A673 (cell line): ENCODE results near the gene GALNS. TPM values are rescaled to one million over a fixed set of nuclear protein-coding genes. Genes with fewer than 3 reads are reported as not detected.

Experiments used
- BruUV-seq: library from RNA; stranded (reverse); fragments of 400-500 nt; replicated peaks from 2 replicates; lab custom pipeline; 2021; lab: Mats Ljungman, UMichigan
- CTCF ChIA-PET: fragments of 300-600 bp; sonication (Branson Sonifier 250); formaldehyde crosslinking; loops from one replicate; lab custom pipeline; 2022; ENCODE audit warnings: antibody characterized with exemption; lab: Charles Lee
- POLR2A ChIA-PET: fragments of 300-600 bp; sonication (Branson Sonifier 250); formaldehyde crosslinking; loops from one replicate; lab custom pipeline; 2022; ENCODE audit warnings: antibody characterized with exemption; ENCODE audit not compliant: low non-redundant PET; lab: Charles Lee
- DNase-seq: peaks from one replicate; pipeline ENCODE4 v3.0.0-alpha.2; 2015; ENCODE audit warnings: low spot score
- H3K27ac ChIP-seq: fragments of 200-600 bp; sonication (generic); 2 replicates; pipeline ENCODE4 v1.5.1; 2016; ENCODE audit warnings: mixed run types, low read depth, mild to moderate bottlenecking, mixed read lengths, antibody characterized with exemption, low read length; ENCODE audit not compliant: poor library complexity, severe bottlenecking
- H3K27me3 ChIP-seq: fragments of 200-600 bp; sonication (generic); replicated peaks from 2 replicates; pipeline ENCODE4 v1.6.1; 2017; ENCODE audit warnings: mixed run types, low read depth, mild to moderate bottlenecking, mixed read lengths, antibody characterized with exemption, low read length; ENCODE audit not compliant: insufficient read depth, poor library complexity
- H3K36me3 ChIP-seq: fragments of 200-600 bp; sonication (generic); 2 replicates; pipeline ENCODE4 v1.6.1; 2016; ENCODE audit warnings: mixed run types, mild to moderate bottlenecking, mixed read lengths, antibody characterized with exemption, low read length; ENCODE audit not compliant: insufficient read depth, poor library complexity, severe bottlenecking
- H3K4me1 ChIP-seq: fragments of 200-600 bp; sonication (generic); 2 replicates; pipeline ENCODE4 v1.6.1; 2017; ENCODE audit warnings: mixed run types, mild to moderate bottlenecking, mixed read lengths, antibody characterized with exemption, low read length; ENCODE audit not compliant: insufficient read depth, poor library complexity, severe bottlenecking
- H3K4me3 ChIP-seq: fragments of 200-600 bp; sonication (generic); 2 replicates; pipeline ENCODE4 v1.5.1; 2016; ENCODE audit warnings: low read depth, mixed run types, mild to moderate bottlenecking, mixed read lengths, low read length; ENCODE audit not compliant: poor library complexity, severe bottlenecking
- H3K9me3 ChIP-seq: fragments of 200-600 bp; sonication (generic); 2 replicates; pipeline ENCODE4 v1.6.1; 2016; ENCODE audit warnings: mixed run types, low read depth, mild to moderate bottlenecking, mixed read lengths, antibody characterized with exemption, low read length; ENCODE audit not compliant: poor library complexity, severe bottlenecking
- CTCF ChIP-seq: fragments of 300-800, 200-600 bp; sonication (generic); conservative IDR thresholded peaks from 2 replicates; pipeline ENCODE4 v1.5.1; 2017; ENCODE audit warnings: low read depth, mild to moderate bottlenecking, antibody characterized with exemption, low read length, moderate library complexity, mixed read lengths
- EZH2 ChIP-seq: fragments of 200-600 bp; sonication (generic); IDR thresholded peaks from 2 replicates; pipeline ENCODE4 v1.6.1; 2017; ENCODE audit warnings: borderline replicate concordance, low read depth, mild to moderate bottlenecking, mixed read lengths, antibody characterized with exemption, low read length; ENCODE audit not compliant: poor library complexity, severe bottlenecking
- intact Hi-C: fragments of 100-400 bp; cut with micrococcal nuclease; formaldehyde crosslinking; loops from one replicate; pipeline ENCODE4 v1.10.0; 2022; ENCODE audit not compliant: unreplicated experiment
- total RNA-seq: library from RNA; stranded (reverse); gene quantifications from 2 replicates; pipeline ENCODE4 v1.2.3, GENCODE V29; 2021

GALNS gene
- total RNA-seq, 1 experiment from 2014 or later, result 54.8 TPM

DNA sequence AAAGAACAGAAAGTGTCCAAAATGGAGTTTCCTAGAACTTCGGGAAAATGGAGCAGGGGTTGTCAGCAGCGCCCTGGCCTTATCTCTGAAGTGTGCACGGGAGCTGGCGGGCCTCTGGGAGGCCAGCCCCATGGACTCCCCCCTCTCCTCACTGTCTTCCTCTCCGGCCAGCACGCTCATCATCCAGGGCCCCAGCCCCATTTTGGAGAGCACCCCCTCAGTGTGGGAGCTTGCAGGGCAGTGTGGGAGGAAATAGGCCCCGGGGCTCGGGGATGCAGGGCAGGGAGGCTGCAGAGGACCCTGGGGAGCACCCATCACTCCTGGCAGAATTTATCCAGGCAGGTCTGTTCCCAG lies 14.6 kb upstream of the GALNS start:
- H3K27ac ChIP-seq, result no peak overlapping the region
- intact Hi-C loops, result no loop called here
- H3K9me3 ChIP-seq, result no peaks in the 10 kb centered on the region
- no peak overlapping the region for H3K4me3 ChIP-seq
- no peak for DNase-seq
- ChIA-PET POLR2A (no interaction called here), CTCF (no interaction called here)
- H3K36me3 ChIP-seq, result no peaks in the 10 kb centered on the region
- BruUV-seq, result no TSS peak
- no peaks in the 10 kb centered on the region for H3K27me3 ChIP-seq
- TF ChIP-seq EZH2 (no peak), CTCF (no peak)
- H3K4me1 ChIP-seq, result peaks cover 4% of the 10 kb centered on the region

DNA sequence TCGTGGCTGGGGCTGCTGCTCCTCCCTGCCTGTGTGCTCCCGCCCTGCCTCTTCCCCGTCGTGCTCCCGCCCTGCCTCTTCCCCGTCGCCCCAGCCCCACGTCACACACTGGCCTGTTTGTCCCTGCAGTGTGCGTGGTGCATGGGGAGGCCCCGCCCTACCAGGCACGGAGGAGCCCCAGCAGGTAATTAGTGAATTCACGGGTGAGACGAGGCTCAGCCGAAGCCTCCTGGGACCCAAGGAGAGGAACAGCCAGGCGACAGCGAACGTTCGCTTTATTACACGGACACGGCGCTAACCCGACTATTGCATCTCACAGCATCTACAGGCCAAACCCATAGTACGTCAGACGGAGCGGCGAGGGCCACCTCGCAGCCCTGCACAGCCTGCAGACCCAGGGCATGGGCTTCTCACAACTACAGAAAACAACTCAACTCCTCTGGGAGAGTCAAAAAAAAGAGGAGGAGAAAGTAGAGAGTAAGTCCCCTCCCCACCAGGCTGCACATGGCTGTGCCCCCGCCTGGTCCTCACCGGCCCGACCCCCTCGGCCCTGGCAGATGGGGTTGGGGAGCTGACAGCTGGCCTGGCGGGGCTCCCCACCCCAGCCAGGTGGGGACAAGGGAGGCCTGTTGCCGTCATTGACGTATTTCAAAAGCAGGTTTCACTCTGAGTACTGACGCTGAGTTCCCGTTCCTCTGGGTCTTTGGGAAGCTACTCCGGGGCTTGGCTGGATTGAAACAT lies 14.0 kb upstream of the GALNS start:
- no peaks in the 10 kb centered on the region for H3K9me3 ChIP-seq
- POLR2A ChIA-PET, result no interaction called here
- H3K27ac ChIP-seq, result no peak overlapping the region
- no peaks in the 10 kb centered on the region for H3K36me3 ChIP-seq
- BruUV-seq, result no TSS peak
- no peaks in the 10 kb centered on the region for H3K27me3 ChIP-seq
- CTCF ChIA-PET, result interaction anchor here (0.7 kb wide), 1 partner anchor 29 kb away, joined by 4 read pairs; no protein-coding TSS in a partner anchor
- TF ChIP-seq CTCF (no peak), EZH2 (no peak)
- no peak for DNase-seq
- intact Hi-C loops, result no loop called here
- H3K4me3 ChIP-seq, result no peak overlapping the region
- peaks cover 4% of the 10 kb centered on the region for H3K4me1 ChIP-seq

DNA sequence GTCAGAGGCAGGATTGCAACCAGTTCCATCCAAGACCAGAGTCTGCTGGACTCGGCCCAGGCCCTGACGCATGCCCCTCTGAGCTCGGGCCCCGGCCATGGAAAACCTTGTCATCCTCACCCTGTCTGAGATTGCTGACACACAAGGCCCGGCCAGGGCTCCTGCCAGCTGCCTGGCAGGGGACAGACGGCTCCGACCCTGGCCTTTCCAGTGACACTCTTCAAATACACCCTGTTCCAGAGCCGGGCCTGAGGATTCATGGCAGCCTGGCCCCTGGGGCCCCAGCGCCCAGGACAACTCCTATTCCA lies 12.9 kb upstream of the GALNS start:
- H3K27ac ChIP-seq, result no peak overlapping the region
- H3K4me1 ChIP-seq, result peaks cover 4% of the 10 kb centered on the region
- H3K36me3 ChIP-seq, result no peaks in the 10 kb centered on the region
- CTCF ChIA-PET, result no interaction called here
- no peaks in the 10 kb centered on the region for H3K9me3 ChIP-seq
- no TSS peak for BruUV-seq
- DNase-seq, result no peak
- POLR2A ChIA-PET, result interaction anchor here (0.6 kb wide), 1 partner anchor 219 kb away, joined by 3 read pairs; no protein-coding TSS in a partner anchor
- intact Hi-C loops, result no loop called here
- H3K27me3 ChIP-seq, result no peaks in the 10 kb centered on the region
- no peak overlapping the region for H3K4me3 ChIP-seq
- TF ChIP-seq CTCF, result no peak
